GM21360 (cell line): ENCODE results near the gene PTBP1.
"Not testable (repeated sequence)": the region's sequence is repeated elsewhere in the genome, so short reads cannot be mapped to it uniquely, and the experiment has no call there.

ENCODE experiments used
- ATAC-seq: cut with Tn5 transposase; IDR thresholded peaks from one replicate; pipeline ENCODE4 v1.9.1; 2021; ENCODE audit warnings: mild to moderate bottlenecking, moderate library complexity; ENCODE audit not compliant: unreplicated experiment

PTBP1 gene

GRCh38 chr19:807627-808422 is 10.6 kb downstream of the PTBP1 start:
- no peak for ATAC-seq

DNA sequence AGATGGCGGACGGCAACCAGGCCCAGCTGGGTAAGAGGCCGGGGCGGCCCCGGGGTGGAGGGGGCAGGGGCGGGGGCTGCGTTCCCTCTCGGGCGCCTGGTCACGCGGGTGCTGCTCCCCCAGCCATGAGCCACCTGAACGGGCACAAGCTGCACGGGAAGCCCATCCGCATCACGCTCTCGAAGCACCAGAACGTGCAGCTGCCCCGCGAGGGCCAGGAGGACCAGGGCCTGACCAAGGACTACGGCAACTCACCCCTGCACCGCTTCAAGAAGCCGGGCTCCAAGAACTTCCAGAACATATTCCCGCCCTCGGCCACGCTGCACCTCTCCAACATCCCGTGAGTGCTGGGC is 11.1 kb downstream of the PTBP1 start:
- ATAC-seq, result no peak

DNA sequence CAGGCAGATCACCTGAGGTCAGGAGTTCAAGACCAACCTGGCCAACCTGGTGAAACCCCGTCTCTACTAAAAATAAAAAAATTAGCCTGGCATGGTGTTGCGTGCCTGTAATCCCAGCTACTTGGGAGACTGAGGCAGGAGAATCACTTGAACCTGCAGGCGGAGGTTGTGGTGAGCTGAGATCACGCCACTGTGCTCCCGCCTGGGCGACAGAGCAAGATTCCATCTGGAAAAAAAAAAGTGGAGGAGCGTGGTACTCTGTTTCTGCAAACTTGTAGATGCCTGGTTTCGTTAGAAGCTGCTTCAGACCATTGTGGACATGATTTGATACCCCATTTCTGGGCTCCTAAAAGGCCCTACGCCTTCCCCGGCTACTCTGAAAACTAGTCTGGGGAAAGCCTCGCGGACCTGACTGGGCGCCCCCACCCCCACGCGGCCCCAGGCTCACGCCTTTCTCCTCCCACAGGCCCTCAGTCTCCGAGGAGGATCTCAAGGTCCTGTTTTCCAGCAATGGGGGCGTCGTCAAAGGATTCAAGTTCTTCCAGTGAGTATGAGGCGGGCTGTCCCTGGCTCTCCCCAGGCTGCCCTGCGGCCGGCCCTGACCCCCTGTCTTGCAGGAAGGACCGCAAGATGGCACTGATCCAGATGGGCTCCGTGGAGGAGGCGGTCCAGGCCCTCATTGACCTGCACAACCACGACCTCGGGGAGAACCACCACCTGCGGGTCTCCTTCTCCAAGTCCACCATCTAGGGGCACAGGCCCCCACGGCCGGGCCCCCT is 13.0 kb downstream of the PTBP1 start:
- no peak for ATAC-seq

DNA sequence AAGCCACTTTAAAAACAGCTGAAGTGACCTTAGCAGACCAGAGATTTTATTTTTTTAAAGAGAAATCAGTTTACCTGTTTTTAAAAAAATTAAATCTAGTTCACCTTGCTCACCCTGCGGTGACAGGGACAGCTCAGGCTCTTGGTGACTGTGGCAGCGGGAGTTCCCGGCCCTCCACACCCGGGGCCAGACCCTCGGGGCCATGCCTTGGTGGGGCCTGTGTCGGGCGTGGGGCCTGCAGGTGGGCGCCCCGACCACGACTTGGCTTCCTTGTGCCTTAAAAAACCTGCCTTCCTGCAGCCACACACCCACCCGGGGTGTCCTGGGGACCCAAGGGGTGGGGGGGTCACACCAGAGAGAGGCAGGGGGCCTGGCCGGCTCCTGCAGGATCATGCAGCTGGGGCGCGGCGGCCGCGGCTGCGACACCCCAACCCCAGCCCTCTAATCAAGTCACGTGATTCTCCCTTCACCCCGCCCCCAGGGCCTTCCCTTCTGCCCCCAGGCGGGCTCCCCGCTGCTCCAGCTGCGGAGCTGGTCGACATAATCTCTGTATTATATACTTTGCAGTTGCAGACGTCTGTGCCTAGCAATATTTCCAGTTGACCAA is 13.7 kb downstream of the PTBP1 start:
- no peak for ATAC-seq

DNA sequence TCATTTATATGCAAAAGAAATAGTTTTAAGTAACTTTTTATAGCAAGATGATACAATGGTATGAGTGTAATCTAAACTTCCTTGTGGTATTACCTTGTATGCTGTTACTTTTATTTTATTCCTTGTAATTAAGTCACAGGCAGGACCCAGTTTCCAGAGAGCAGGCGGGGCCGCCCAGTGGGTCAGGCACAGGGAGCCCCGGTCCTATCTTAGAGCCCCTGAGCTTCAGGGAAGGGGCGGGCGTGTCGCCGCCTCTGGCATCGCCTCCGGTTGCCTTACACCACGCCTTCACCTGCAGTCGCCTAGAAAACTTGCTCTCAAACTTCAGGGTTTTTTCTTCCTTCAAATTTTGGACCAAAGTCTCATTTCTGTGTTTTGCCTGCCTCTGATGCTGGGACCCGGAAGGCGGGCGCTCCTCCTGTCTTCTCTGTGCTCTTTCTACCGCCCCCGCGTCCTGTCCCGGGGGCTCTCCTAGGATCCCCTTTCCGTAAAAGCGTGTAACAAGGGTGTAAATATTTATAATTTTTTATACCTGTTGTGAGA is 14.3 kb downstream of the PTBP1 start:
- no peak for ATAC-seq

GRCh38 chr19:812049-812746 is 14.9 kb downstream of the PTBP1 start:
- no peak for ATAC-seq

- ATAC-seq, result no peak
Observed at GRCh38 chr19:812747-813218, 15.5 kb downstream of the PTBP1 start.

GRCh38 chr19:813219-814151 is 16.2 kb downstream of the PTBP1 start:
- no peak for ATAC-seq

DNA sequence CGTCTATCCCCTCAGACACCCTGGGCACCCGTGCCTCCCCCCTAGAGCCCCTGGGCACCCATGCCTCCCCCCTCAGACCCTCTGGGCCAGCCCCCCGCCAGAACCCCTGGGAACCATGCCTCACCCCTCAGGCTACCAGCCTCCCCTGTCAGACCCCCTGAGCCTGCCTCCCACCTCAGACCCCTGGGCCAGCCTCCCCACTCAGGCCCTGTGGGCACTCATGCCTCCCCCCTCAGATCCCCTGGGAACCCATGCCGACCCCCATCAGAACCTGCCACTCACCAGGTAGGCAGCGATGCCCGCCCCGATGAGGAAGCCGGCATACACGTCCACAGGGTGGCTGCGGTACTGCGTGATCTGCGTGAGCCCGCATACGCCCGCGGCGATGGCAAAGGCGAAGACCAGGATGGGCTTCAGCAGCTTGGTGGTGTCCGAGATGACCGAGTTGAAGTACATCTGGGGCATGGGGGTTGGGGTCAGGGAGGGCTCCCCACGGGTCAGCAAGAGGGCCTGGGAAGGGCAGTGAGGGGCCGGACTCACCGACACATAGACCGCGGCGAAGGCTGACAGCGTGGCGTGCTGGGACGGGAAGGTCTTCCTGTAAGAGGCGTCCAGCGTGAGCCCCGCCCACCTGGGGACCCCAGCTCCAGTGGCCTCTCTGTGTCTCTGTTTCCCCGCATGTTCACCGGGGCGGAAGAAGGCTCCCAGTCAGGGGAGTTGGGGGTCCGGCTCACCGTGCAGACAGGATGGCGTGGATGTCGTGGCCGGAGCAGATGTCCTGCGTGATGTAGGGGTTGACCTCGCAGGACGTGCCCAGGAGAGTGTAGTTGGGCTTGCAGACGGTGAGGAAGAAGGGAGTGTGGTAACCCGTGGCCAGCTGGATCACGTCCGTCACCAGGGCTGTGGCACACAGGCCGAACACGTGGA is 17.2 kb downstream of the PTBP1 start:
- ATAC-seq, result no peak

DNA sequence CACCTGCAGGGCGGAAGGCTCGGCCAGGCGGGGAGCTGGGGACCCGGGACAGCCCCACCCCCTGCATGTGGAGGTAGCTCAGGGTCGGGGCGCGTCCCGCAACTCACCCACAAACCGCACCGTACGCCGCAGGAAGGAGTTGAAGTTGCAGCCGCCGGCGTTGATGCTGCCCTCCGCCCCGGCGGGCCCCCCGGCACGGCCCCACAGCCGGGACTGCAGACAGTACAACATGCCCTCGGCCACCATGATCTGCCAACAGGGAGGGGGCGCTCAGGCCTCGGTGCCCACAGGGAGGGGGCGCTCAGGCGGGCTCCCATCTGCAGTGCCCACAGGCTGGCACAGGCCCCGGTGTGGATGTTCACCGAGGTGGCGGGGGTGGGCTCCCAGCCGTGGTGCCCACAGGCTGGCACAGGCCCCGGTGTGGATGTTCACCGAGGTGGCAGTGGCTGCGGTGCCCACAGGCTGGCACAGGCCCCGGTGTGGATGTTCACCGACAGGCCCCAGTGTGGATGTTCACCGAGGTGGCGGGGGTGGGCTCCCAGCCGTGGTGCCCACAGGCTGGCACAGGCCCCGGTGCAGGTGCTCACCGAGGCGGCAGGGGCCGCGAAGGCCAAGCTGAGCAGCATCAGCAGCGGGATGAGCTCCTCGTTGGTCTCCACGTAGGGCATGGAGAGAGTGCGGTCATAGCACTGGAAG is 18.0 kb downstream of the PTBP1 start:
- no peak for ATAC-seq

GRCh38 chr19:815775-816499 is 18.7 kb downstream of the PTBP1 start:
- no peak for ATAC-seq

GRCh38 chr19:816500-816857 is 19.2 kb downstream of the PTBP1 start:
- no peak for ATAC-seq

- not testable (repeated sequence) for ATAC-seq
Observed at GRCh38 chr19:820212-820611, 23.0 kb downstream of the PTBP1 start.

- no peak for ATAC-seq
Observed at GRCh38 chr19:821231-821824, 24.1 kb downstream of the PTBP1 start.

GRCh38 chr19:821825-822503 is 24.7 kb downstream of the PTBP1 start, which contains the start of gene PLPPR3:
TSS of gene PLPPR3 (minus strand) at chr19:821955. CDS start at chr19:821559, 396 bp downstream.
- no peak for ATAC-seq

DNA sequence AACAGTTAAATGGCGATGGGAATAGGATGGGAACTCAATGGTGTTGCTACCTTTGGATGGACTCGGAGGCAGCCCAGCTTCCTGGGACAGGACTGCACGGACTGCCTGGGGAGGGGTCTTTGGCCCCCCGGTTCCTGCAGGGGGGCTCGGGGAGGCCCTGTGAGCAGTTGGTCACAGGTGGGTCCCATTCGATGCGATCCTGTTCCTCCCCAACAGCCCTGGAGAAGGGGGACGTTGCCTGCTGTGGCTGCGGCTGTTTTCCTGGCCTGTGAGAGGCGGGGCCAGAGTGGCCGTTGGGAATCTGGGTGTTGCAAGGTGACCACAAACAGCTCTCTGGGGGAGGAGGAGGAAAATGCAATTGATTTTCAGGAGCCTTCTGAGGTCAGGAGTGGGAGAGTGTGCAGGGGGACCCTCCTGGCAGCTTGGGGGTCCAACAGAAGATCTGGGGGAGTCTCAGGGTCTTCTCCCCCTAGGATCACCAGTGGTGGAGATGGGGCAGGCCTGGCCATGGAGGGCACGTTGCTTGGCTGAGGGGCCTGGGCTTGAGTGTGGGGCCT is 26.4 kb downstream of the PTBP1 start:
- ATAC-seq, result no peak
